ENCODE results near the gene CLK2.

Gene CLK2

GRCh38 chr1:155285631-155286044 lies 12.3 kb upstream of the CLK2 start:
- TF ChIP-seq CTCF (IDR thresholded peaks at IDR 0.05): no peak
- Histone ChIP-seq H3K4me3 (no peak overlapping the region), H3K27ac (no peak overlapping the region)
- no peak for DNase-seq (ENCODE audit: low spot score)

DNA sequence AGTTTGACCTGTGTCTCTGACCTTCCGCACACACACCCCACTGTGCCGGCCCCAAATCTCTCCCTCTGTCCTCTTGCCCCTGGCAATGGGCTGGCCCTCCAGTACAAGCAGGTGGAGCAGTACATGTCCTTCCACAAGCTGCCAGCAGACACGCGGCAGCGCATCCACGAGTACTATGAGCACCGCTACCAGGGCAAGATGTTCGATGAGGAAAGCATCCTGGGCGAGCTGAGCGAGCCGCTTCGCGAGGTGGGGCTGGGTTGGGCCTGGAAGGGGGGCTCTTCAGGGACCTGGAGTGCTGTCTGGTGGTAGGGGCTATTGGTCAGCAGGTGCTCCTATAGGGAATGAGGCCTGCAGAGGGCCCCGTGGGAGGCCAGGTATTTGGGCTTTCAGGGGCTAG lies 11.8 kb upstream of the CLK2 start:
- H3K4me3 ChIP-seq: no peak overlapping the region
- DNase-seq (ENCODE audit: low spot score): no peak

GRCh38 chr1:155284476-155284875 lies 11.2 kb upstream of the CLK2 start:
- no peak overlapping the region for H3K4me3 ChIP-seq
- DNase-seq (ENCODE audit: low spot score): no peak
- H3K27ac ChIP-seq: no peak overlapping the region
- no peak for TF ChIP-seq CTCF (IDR thresholded peaks at IDR 0.05)

More for the DNA sequence above, 11.8 kb upstream of the CLK2 start:
- no peak for TF ChIP-seq CTCF (IDR thresholded peaks at IDR 0.05)
- no peak overlapping the region for H3K27ac ChIP-seq

DNA sequence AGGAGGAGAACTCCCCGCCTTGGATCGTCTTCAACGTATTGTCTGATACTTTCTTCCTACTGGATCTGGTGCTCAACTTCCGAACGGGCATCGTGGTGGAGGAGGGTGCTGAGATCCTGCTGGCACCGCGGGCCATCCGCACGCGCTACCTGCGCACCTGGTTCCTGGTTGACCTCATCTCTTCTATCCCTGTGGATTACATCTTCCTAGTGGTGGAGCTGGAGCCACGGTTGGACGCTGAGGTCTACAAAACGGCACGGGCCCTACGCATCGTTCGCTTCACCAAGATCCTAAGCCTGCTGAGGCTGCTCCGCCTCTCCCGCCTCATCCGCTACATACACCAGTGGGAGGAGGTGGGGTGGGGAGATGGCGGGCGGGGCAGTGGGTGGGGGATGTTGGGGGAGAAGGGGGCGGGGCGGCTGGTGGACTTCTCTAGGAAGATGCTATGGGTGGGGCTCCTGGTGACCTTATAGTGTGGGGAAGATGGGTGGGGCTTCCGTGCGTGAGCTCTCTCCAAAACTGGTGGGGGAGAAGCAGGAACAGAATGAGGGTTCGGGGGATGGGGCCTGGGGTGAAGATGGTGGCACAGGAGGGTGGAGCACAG lies 9.3 kb upstream of the CLK2 start:
- no peak for DNase-seq (ENCODE audit: low spot score)
- no peak for TF ChIP-seq CTCF (IDR thresholded peaks at IDR 0.05)
- no peak overlapping the region for H3K4me3 ChIP-seq
- no peak overlapping the region for H3K27ac ChIP-seq

DNA sequence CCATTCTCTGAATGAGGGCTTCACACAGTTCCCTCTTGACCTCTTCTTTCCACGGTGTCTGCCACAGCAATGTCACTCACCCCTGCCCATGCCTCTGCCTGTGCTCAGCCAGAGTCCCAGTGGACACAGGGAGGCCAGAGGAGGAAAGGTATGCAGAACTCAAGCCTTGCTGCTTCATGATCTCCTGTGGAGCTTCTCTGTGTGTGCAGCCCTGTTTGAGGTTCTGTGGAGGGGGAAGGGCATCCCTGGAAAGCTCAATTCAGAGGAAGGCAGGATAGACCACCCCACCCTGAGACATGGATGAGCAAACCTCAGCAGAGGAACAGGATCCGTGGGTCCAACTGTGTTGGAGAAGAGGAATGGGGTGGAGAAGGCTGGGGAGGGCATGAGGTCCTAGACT lies 6.0 kb upstream of the CLK2 start:
- no peak for TF ChIP-seq CTCF (IDR thresholded peaks at IDR 0.05)
- no peak for DNase-seq (ENCODE audit: low spot score)
- Histone ChIP-seq H3K4me3 (no peak overlapping the region), H3K27ac (no peak overlapping the region)

DNA sequence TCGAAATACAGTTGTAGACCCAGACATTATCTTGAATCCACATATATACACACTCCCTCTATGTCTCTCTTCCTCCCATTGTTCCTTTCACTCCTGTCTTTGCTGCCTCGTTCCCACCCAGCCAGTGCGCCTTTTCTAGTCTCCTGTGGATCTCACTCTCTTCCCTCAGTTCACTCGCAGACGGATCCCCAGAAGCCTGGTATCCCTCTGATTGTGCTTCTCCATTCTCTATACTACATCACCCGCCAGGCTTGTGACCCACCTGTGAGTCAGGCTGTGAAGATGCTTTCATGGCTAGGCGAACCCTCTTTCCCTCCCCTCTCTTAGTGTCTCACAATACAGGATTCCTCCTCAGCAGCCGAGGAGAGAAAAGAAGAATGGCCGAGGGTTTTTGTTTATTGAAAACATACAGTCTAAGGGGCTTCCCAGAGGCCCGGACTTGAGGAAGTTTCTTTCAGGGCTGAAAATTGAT lies 5.4 kb upstream of the CLK2 start:
- peak overlapping the region; percentile 78 for H3K4me3 ChIP-seq
- no peak for TF ChIP-seq CTCF (IDR thresholded peaks at IDR 0.05)

DNA sequence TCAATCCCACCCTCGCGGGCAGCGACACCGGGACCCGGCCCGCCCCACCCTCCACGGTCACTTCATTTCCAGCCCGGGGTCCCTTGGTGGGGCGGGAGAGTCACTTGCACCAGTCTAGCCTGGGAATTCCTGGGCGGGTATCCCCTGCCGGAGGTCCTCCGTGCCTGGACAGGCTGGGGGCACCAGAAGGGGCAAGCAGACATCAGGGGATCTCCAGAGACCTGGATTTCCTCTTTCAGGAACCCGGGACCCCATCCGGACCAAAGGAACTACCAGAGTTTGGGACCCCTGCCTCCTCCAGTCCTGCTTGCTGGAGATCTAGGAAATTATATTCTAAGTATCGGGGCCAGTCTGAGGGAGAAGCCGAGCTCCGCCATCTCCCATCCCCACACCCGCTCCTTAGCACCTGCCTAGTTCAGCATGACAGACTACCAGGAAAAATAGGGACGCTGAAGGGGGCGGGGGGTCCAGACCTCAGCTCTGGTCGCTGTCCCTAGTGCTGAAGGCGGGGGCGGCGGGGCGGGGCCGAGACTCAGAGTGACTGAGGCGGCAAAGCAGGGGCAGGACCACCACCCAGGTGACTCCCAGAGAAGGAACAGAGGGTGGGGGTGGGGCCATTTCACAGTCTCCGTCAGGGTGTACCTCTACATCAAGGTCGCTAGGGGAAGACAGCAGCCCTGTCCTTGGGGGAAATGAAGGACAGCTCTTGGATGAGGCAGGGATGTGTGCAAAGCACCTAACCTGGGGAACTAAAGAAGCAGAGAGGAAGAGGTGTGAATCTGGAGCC lies 4.8 kb upstream of the CLK2 start:
- no peak for TF ChIP-seq CTCF (IDR thresholded peaks at IDR 0.05)
- peak overlapping the region; percentile 41 to 78 for H3K27ac ChIP-seq
- DNase-seq (ENCODE audit: low spot score): no peak

More for the DNA sequence above, 5.4 kb upstream of the CLK2 start:
- DNase-seq (ENCODE audit: low spot score): no peak
- H3K27ac ChIP-seq: no peak overlapping the region

More for the DNA sequence above, 4.8 kb upstream of the CLK2 start:
- H3K4me3 ChIP-seq: peak overlapping the region; percentile 78
